HG02943 (cell line): ENCODE measurements around the gene IQCE.

Experiments used
- ATAC-seq: cut with Tn5 transposase; IDR thresholded peaks from one replicate; pipeline ENCODE4 v1.9.1; 2021; ENCODE audit warnings: mild to moderate bottlenecking, low read depth, moderate library complexity; ENCODE audit not compliant: unreplicated experiment

IQCE gene

GRCh38 chr7:2657920-2658671 lies 99.3 kb downstream of the IQCE start:
- ATAC-seq, result no peak

- ATAC-seq, result no peak
These were observed 100.2 kb downstream of the IQCE start for GRCh38 chr7:2658941-2659340.

GRCh38 chr7:2659556-2660358 lies 101.0 kb downstream of the IQCE start:
- no peak for ATAC-seq

GRCh38 chr7:2660359-2661095 lies 101.7 kb downstream of the IQCE start:
- no peak for ATAC-seq

- ATAC-seq, result no peak
These were observed 102.3 kb downstream of the IQCE start for GRCh38 chr7:2661096-2661449.

GRCh38 chr7:2661602-2662272 lies 103.0 kb downstream of the IQCE start:
- no peak for ATAC-seq

GRCh38 chr7:2662273-2663120 lies 103.7 kb downstream of the IQCE start:
- ATAC-seq, result no peak

GRCh38 chr7:2663121-2663886 lies 104.5 kb downstream of the IQCE start:
- no peak for ATAC-seq

GRCh38 chr7:2663960-2664359 lies 105.2 kb downstream of the IQCE start:
- no peak for ATAC-seq
